OCI-LY1 (cell line): ENCODE data around the gene SLC19A1.

Source experiments
- EZH2 ChIP-seq: fragments of 200-600 bp; sonication (generic), shearing (Covaris generic); IDR thresholded peaks from 2 replicates; pipeline ENCODE4 v1.8.0; 2017; ENCODE audit warnings: borderline replicate concordance, mixed run types, mild to moderate bottlenecking, antibody characterized with exemption, low read length, moderate library complexity, mixed read lengths
- TF ChIP-seq, protein P1 (sequence below): fragments of 200-600 bp; sonication (generic), shearing (Covaris generic); IDR thresholded peaks from 2 replicates; pipeline ENCODE4 v1.5.1; 2017; ENCODE audit warnings: mild to moderate bottlenecking, antibody characterized with exemption, low read length, moderate library complexity, mixed read lengths

DNA sequence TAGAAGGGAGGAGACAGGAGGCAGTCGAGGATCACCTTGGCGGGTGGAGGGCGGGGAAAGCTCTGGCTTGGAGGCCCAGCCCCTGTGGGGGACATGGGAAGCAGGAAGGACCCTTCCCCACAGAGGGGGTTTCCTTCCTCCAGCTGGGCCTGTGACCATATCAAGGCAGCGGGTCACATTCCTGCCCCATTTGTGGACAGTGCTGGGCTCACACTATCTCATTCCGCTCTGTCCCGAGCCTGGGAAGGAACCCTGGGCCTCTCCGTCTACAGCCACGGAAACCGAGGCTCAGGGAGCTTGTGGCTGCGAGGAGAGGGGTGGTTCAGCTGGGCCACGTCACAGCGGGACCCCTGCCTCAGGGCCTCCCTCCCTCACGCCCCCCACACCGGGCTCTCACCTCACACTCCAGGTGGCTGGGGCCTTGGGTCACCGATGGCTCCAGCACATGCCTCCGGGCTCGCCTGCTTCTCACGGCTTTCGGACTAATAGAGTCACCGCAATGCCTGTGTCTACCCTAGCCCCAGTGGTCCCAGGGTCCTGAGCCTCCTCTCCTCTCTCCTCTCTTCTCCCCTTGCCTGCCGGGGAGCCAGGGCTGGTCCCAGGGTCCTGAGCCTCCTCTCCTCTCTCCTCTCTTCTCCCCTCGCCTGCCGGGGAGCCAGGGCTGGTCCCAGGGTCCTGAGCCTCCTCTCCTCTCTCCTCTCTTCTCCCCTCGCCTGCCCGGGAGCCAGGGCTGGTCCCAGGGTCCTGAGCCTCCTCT, 56.4 kb downstream of the SLC19A1 start:
- no peak for TF ChIP-seq EZH2
- TF ChIP-seq, protein P1, sequence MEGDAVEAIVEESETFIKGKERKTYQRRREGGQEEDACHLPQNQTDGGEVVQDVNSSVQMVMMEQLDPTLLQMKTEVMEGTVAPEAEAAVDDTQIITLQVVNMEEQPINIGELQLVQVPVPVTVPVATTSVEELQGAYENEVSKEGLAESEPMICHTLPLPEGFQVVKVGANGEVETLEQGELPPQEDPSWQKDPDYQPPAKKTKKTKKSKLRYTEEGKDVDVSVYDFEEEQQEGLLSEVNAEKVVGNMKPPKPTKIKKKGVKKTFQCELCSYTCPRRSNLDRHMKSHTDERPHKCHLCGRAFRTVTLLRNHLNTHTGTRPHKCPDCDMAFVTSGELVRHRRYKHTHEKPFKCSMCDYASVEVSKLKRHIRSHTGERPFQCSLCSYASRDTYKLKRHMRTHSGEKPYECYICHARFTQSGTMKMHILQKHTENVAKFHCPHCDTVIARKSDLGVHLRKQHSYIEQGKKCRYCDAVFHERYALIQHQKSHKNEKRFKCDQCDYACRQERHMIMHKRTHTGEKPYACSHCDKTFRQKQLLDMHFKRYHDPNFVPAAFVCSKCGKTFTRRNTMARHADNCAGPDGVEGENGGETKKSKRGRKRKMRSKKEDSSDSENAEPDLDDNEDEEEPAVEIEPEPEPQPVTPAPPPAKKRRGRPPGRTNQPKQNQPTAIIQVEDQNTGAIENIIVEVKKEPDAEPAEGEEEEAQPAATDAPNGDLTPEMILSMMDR, result no peak
